B cell (primary cell): ENCODE results near the gene IGF2BP1. TPM values are rescaled to one million over a fixed set of nuclear protein-coding genes. Genes with fewer than 3 reads are reported as not detected.

Experiments
- ATAC-seq: fragments of 200-7000 bp; cut with Tn5 transposase; one replicate; pipeline ENCODE4 v1.10.0; 2021; ENCODE audit warnings: low read depth, mild to moderate bottlenecking, moderate number of reproducible peaks, moderate library complexity
- CTCF ChIA-PET: fragments of 350-600 bp; sonication (Branson Sonifier 250); formaldehyde crosslinking; loops from one replicate; lab custom pipeline; 2021; ENCODE audit warnings: antibody characterized with exemption, inconsistent platforms; lab: Charles Lee
- POLR2A ChIA-PET: fragments of 350-600 bp; sonication (Branson Sonifier 250); formaldehyde crosslinking; loops from one replicate; lab custom pipeline; 2021; ENCODE audit warnings: antibody characterized with exemption; lab: Charles Lee
- DNase-seq: peaks from one replicate; pipeline ENCODE4 v3.0.0; 2013
- H2AFZ ChIP-seq: 2 replicates; pipeline ENCODE4 v1.6.1; 2012; ENCODE audit warnings: mild to moderate bottlenecking, low read depth, low read length; ENCODE audit not compliant: insufficient read depth, poor library complexity, severe bottlenecking
- H3K27ac ChIP-seq, 2 donors: 1 replicate in 1 of 2; 2 replicates in 1 of 2; pipeline ENCODE4 v1.5.1; 2012 to 2013; ENCODE audit warnings: low read length in 2 of 2, mild to moderate bottlenecking in 2 of 2, moderate library complexity in 1 of 2
- H3K27me3 ChIP-seq, 4 experiments: fragments of 200-600 bp in 1 of 4; sonication (generic) in 1 of 4; replicated peaks in 1 of 4; 1 replicate in 2 of 4; 2 replicates in 2 of 4; pipeline versions ENCODE4 v1.6.1 to v1.7.0; 2013 to 2016; ENCODE audit warnings: low read length in 3 of 4, mild to moderate bottlenecking in 2 of 4, mixed read lengths in 1 of 4, moderate library complexity in 1 of 4; ENCODE audit not compliant: insufficient read depth in 4 of 4, control insufficient read depth in 3 of 4; ENCODE audit errors: control extremely low read depth in 1 of 4
- H3K36me3 ChIP-seq, 2 experiments: replicated peaks in 1 of 2; 1 replicate in 1 of 2; 2 replicates in 1 of 2; pipeline versions ENCODE4 v1.6.1 to v1.7.1; 2013; ENCODE audit warnings: low read length in 1 of 2; ENCODE audit not compliant: insufficient read depth in 2 of 2, control insufficient read depth in 1 of 2; ENCODE audit errors: control extremely low read depth in 1 of 2, extremely low read depth in 1 of 2
- H3K4me1 ChIP-seq, 2 donors: fragments of 200-600 bp in 1 of 2; sonication (generic) in 1 of 2; 1 replicate in 1 of 2; 2 replicates in 1 of 2; pipeline versions ENCODE4 v1.5.1 to v1.6.1; 2013 to 2017; ENCODE audit warnings: low read length in 2 of 2; ENCODE audit not compliant: control insufficient read depth in 2 of 2, insufficient read depth in 2 of 2
- H3K4me2 ChIP-seq: replicated peaks from 2 replicates; pipeline ENCODE3; 2012; ENCODE audit warnings: mild to moderate bottlenecking, low read depth, low read length; ENCODE audit not compliant: poor library complexity, severe bottlenecking
- H3K4me3 ChIP-seq, 5 experiments: fragments of 200-600 bp in 1 of 5; sonication (generic) in 1 of 5; 1 replicate in 3 of 5; 2 replicates in 2 of 5; pipeline versions ENCODE4 v1.5.1 to v1.7.0; 2011 to 2016; ENCODE audit warnings: low read length in 4 of 5, mild to moderate bottlenecking in 4 of 5, low read depth in 2 of 5, control low read depth in 1 of 5, moderate library complexity in 1 of 5; ENCODE audit not compliant: insufficient read depth in 1 of 5; ENCODE audit errors: control extremely low read depth in 1 of 5, extremely low read depth in 1 of 5
- H3K79me2 ChIP-seq: fragments of 200-600 bp; sonication (generic); one replicate; pipeline ENCODE4 v1.6.0; 2016; ENCODE audit warnings: low read length; ENCODE audit not compliant: control insufficient read depth, insufficient read depth
- H3K9ac ChIP-seq: fragments of 200-600 bp; sonication (generic); 2 replicates; pipeline ENCODE4 v1.6.1; 2017; ENCODE audit warnings: mild to moderate bottlenecking, low read length, moderate library complexity
- H3K9me3 ChIP-seq, 3 donors: one replicate each; pipeline versions ENCODE4 v1.6.1 to v1.7.1; 2013; ENCODE audit warnings: low read length in 2 of 3; ENCODE audit not compliant: control insufficient read depth in 2 of 3, insufficient read depth in 1 of 3; ENCODE audit errors: control extremely low read depth in 1 of 3
- H4K20me1 ChIP-seq: 2 replicates; pipeline ENCODE4 v1.6.0; 2012; ENCODE audit warnings: mild to moderate bottlenecking, low read length; ENCODE audit not compliant: insufficient read depth, control insufficient read depth, poor library complexity, severe bottlenecking
- H3K27ac Mint-ChIP-seq: one replicate; pipeline ENCODE4 v1.8.0; 2021; ENCODE audit warnings: mixed read lengths
- H3K27me3 Mint-ChIP-seq: one replicate; pipeline ENCODE4 v1.8.0; 2021; ENCODE audit warnings: mixed read lengths
- H3K4me1 Mint-ChIP-seq: one replicate; pipeline ENCODE4 v1.8.0; 2021; ENCODE audit warnings: mixed read lengths
- H3K4me3 Mint-ChIP-seq: one replicate; pipeline ENCODE4 v1.8.0; 2021; ENCODE audit warnings: mixed read lengths
- H3K9me3 Mint-ChIP-seq: one replicate; pipeline ENCODE4 v1.8.0; 2022; ENCODE audit warnings: mixed read lengths; ENCODE audit not compliant: insufficient read depth
- EZH2 ChIP-seq: IDR thresholded peaks from 2 replicates; pipeline ENCODE4 v1.6.1; 2012; ENCODE audit warnings: borderline replicate concordance, low read depth, mild to moderate bottlenecking, moderate library complexity, low read length; ENCODE audit not compliant: insufficient read depth, poor library complexity, severe bottlenecking
- WGBS: methylation state at CpG from one replicate; pipeline ENCODE4 v1.1.5; 2013; ENCODE audit warnings: missing lambda C conversion rate; ENCODE audit not compliant: insufficient coverage; 5-methylcytosine and 5-hydroxymethylcytosine counted together
- intact Hi-C: fragments of 100-400 bp; cut with micrococcal nuclease; formaldehyde crosslinking; loops from one replicate; pipeline ENCODE4 v1.10.0; 2022
- polyA plus RNA-seq: library from polyadenylated mRNA; depleted of rRNA; stranded (reverse); fragments of >200 nt; gene quantifications from 2 replicates; pipeline ENCODE4 v1.2.3, GENCODE V29; 2012
- total RNA-seq, 2 donors: library from RNA; stranded (reverse); fragments of 120-200 nt in 1 of 2; gene quantifications; 1 replicate in 1 of 2; 2 replicates in 1 of 2; pipeline versions ENCODE4 v1.2.3 to v1.2.4, GENCODE V29; 2013 to 2022
- TF ChIP-seq, protein P1 (sequence below): fragments of 200-600 bp; IDR thresholded peaks from one replicate; pipeline ENCODE4 v1.8.0; 2022; ENCODE audit warnings: antibody characterized with exemption, mild to moderate bottlenecking

The IGF2BP1 gene
- total and polyA plus RNA-seq, 2 donors (not counting 1 experiment from before 2014, with no cell fraction given): not detected

DNA sequence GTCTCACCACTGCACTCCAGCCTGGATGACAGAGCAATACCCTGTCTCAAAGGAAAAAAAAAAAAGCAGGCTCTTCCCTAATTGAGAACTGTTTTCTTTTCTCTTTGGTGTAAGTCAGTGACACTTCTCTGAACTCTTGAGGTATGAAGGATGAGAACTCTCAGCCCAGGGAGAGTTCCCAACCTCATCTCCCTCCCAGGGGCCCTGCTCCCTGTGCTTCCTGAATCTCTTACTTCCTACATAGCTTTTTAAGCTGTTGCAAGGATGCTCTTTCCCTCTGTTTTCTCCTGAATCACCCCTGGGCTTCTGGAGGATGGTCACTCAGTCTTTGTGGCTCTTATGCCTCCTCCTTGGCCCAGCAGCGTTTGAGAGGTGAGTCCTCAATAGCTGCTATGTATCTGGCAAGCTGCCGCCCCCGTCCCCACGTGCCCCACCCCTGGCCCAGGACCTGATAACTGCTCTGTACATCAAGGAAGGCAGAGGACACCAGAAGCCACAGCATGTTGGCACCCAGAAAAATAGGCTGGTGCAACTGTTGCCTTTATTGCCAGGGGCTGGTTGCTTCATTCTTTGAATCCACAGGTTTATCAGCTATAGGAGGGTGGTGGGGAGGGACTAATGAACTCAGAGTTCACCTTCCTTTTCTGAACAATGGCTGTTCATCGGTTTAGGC is 24.0 kb downstream of the IGF2BP1 start:
- no peak overlapping the region for H3K4me3 ChIP-seq
- no peak overlapping the region for H3K27ac ChIP-seq
- no peak overlapping the region for H3K9ac ChIP-seq
- H3K4me1 ChIP-seq: no peaks in the 10 kb centered on the region
- no peaks in the 10 kb centered on the region for H3K9me3 ChIP-seq
- ChIA-PET CTCF (interaction anchor here (1.5 kb wide), 1 partner anchor 11 kb away, joined by 10 read pairs; no protein-coding TSS in a partner anchor), POLR2A (no interaction called here)
- peaks cover 0 to 13% (median 3%) of the 10 kb centered on the region in 4 experiments for H3K27me3 ChIP-seq
- H3K27me3 Mint-ChIP-seq: peaks cover 18% of the 10 kb centered on the region
- no peak overlapping the region for H3K27ac Mint-ChIP-seq
- ATAC-seq (no peak), DNase-seq (no peak)
- intact Hi-C loops: no loop called here
- no peaks in the 10 kb centered on the region for H4K20me1 ChIP-seq
- H3K9me3 Mint-ChIP-seq: no peaks in the 10 kb centered on the region
- H3K4me1 Mint-ChIP-seq: no peaks in the 10 kb centered on the region
- no peaks in the 10 kb centered on the region for H3K79me2 ChIP-seq
- H3K36me3 ChIP-seq: no peaks in the 10 kb centered on the region
- H3K4me3 Mint-ChIP-seq: no peak overlapping the region
- H3K4me2 ChIP-seq: no peak overlapping the region
- TF ChIP-seq, protein P1, sequence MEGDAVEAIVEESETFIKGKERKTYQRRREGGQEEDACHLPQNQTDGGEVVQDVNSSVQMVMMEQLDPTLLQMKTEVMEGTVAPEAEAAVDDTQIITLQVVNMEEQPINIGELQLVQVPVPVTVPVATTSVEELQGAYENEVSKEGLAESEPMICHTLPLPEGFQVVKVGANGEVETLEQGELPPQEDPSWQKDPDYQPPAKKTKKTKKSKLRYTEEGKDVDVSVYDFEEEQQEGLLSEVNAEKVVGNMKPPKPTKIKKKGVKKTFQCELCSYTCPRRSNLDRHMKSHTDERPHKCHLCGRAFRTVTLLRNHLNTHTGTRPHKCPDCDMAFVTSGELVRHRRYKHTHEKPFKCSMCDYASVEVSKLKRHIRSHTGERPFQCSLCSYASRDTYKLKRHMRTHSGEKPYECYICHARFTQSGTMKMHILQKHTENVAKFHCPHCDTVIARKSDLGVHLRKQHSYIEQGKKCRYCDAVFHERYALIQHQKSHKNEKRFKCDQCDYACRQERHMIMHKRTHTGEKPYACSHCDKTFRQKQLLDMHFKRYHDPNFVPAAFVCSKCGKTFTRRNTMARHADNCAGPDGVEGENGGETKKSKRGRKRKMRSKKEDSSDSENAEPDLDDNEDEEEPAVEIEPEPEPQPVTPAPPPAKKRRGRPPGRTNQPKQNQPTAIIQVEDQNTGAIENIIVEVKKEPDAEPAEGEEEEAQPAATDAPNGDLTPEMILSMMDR: no peak
- TF ChIP-seq EZH2: no peak
- WGBS: 84% methylated on average over 5 of the region's 5 CpGs
- H2AFZ ChIP-seq: no peak overlapping the region

DNA sequence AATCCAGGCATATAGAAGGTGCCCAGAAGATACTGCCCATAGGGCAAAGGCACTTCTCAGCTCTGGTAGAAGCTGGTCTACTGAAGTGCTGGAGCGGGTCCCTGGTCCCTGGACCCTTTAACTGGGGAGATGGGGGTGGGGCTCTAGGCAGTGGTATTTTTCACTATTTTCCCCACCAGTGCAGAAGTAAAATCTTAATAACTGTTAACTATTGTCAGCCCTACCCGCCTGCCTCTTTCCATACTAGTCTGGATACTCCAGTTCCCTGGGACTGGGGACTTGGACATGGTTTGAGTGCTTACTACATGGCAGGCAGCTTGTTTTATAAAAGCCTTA is 24.6 kb downstream of the IGF2BP1 start:
- Histone ChIP-seq H2AFZ (no peak overlapping the region), H3K9me3 (no peaks in the 10 kb centered on the region), H3K27me3 (peaks cover 0 to 13% (median 2%) of the 10 kb centered on the region in 4 experiments), H3K9ac (no peak overlapping the region), H4K20me1 (no peaks in the 10 kb centered on the region), H3K4me3 (no peak overlapping the region), H3K4me1 (no peaks in the 10 kb centered on the region), H3K4me2 (no peak overlapping the region), H3K27ac (no peak overlapping the region), H3K79me2 (no peaks in the 10 kb centered on the region), H3K36me3 (no peaks in the 10 kb centered on the region)
- no peaks in the 10 kb centered on the region for H3K4me1 Mint-ChIP-seq
- no peak for TF ChIP-seq EZH2
- TF ChIP-seq, protein P1: no peak
- ChIA-PET POLR2A (no interaction called here), CTCF (no interaction called here)
- H3K4me3 Mint-ChIP-seq: no peak overlapping the region
- peaks cover 17% of the 10 kb centered on the region for H3K27me3 Mint-ChIP-seq
- H3K9me3 Mint-ChIP-seq: no peaks in the 10 kb centered on the region
- no CpG with 5 or more reads among the region's 2 CpGs for WGBS
- intact Hi-C loops: no loop called here
- DNase-seq: no peak
- no peak overlapping the region for H3K27ac Mint-ChIP-seq
- ATAC-seq: no peak
